ENCODE data around the gene C1orf226.

- TF ChIP-seq CTCF (IDR thresholded peaks at IDR 0.05) (no peak), ZFX (IDR thresholded peaks at IDR 0.05; ENCODE audit: borderline replicate concordance) (no peak)
These were observed 8.4 kb downstream of the C1orf226 start for GRCh38 chr1:162389971-162390370.

Measured in 22Rv1 (cell line).